ENCODE measurements around the gene ERAS. TPM values are rescaled to one million over a fixed set of nuclear protein-coding genes. Genes with fewer than 3 reads are reported as not detected.
"Not testable (repeated sequence)": the region's sequence is repeated elsewhere in the genome, so short reads cannot be mapped to it uniquely, and the experiment has no call there.

The ERAS gene
- total RNA-seq, 2 donors from 2014 or later, result 0.32 TPM; not detected in 1

- Histone ChIP-seq H3K27ac (no peak overlapping the region), H3K9ac (ENCODE audit: low read depth in 2 of 2, low read length in 2 of 2) (no peak overlapping the region), H3K9me3 (no peaks in the 10 kb centered on the region), H3K4me1 (no peaks in the 10 kb centered on the region), H3K27me3 (no peaks in the 10 kb centered on the region), H3K36me3 (no peaks in the 10 kb centered on the region), H3K4me3 (no peak overlapping the region)
- intact Hi-C loops (cut with DNase I), result no loop called here
- TF ChIP-seq, protein P1, sequence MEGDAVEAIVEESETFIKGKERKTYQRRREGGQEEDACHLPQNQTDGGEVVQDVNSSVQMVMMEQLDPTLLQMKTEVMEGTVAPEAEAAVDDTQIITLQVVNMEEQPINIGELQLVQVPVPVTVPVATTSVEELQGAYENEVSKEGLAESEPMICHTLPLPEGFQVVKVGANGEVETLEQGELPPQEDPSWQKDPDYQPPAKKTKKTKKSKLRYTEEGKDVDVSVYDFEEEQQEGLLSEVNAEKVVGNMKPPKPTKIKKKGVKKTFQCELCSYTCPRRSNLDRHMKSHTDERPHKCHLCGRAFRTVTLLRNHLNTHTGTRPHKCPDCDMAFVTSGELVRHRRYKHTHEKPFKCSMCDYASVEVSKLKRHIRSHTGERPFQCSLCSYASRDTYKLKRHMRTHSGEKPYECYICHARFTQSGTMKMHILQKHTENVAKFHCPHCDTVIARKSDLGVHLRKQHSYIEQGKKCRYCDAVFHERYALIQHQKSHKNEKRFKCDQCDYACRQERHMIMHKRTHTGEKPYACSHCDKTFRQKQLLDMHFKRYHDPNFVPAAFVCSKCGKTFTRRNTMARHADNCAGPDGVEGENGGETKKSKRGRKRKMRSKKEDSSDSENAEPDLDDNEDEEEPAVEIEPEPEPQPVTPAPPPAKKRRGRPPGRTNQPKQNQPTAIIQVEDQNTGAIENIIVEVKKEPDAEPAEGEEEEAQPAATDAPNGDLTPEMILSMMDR (IDR thresholded peaks at IDR 0.05), result no peak
- DNase-seq, result no peak
These were observed 28.6 kb downstream of the ERAS start for GRCh38 chrX:48854898-48855297.

DNA sequence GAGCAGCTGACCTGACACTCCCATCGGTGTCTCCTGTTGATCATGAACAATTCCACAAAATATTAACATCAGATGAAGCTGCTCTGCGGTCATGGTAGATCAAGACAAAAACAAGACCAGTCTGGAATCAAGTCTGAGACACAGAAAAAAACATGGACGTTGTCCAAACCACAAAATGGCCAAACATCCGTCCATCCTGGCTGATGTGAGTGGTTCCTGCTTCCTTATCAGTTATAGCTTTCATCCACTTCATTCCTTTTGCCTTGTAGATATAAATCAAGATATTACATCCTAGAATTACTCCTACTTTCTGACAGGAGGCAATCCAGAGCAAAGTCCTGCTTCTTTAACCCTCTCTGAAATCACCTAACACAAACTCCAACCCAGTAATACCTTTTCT lies 37.9 kb downstream of the ERAS start:
- no peaks in the 10 kb centered on the region for H3K27me3 ChIP-seq
- H3K9me3 ChIP-seq, result no peaks in the 10 kb centered on the region
- no peak overlapping the region for H3K9ac ChIP-seq (ENCODE audit: low read depth in 2 of 2, low read length in 2 of 2)
- intact Hi-C loops (cut with DNase I), result no loop called here
- no peak for DNase-seq
- no peak overlapping the region for H3K4me3 ChIP-seq
- TF ChIP-seq, protein P1 (IDR thresholded peaks at IDR 0.05), result no peak
- H3K4me1 ChIP-seq, result no peaks in the 10 kb centered on the region
- no peaks in the 10 kb centered on the region for H3K36me3 ChIP-seq
- H3K27ac ChIP-seq, result no peak overlapping the region

- H3K9me3 ChIP-seq; H3K4me3 ChIP-seq; DNase-seq; H3K36me3 ChIP-seq; H3K27me3 ChIP-seq; H3K9ac ChIP-seq (ENCODE audit: low read depth in 2 of 2, low read length in 2 of 2); H3K27ac ChIP-seq; H3K4me1 ChIP-seq; intact Hi-C loops (cut with DNase I): not testable (repeated sequence)
These were observed 45.7 kb downstream of the ERAS start for GRCh38 chrX:48872017-48872416.

- intact Hi-C loops (cut with DNase I); H3K36me3 ChIP-seq; H3K9me3 ChIP-seq; DNase-seq; H3K9ac ChIP-seq (ENCODE audit: low read depth in 2 of 2, low read length in 2 of 2); H3K27me3 ChIP-seq; H3K4me1 ChIP-seq; H3K27ac ChIP-seq; H3K4me3 ChIP-seq: not testable (repeated sequence)
These were observed 50.6 kb downstream of the ERAS start for GRCh38 chrX:48876944-48877343.

Other genes with a start within 250 kb of the ERAS start
- 100 to 1,000 TPM in 1 of 2 donors, 10 to 100 TPM in 1; 90.4 to 121 TPM for gene WDR13, start 229.0 kb upstream of the ERAS start, total RNA-seq
- 1 to 10 TPM; 3.0 to 4.9 TPM for gene WAS, start 142.7 kb upstream of the ERAS start, total RNA-seq
- 10 to 100 TPM in 1 of 2 donors, 1 to 10 TPM in 1; 4.8 to 16.8 TPM for gene SUV39H1, start 129.8 kb upstream of the ERAS start, total RNA-seq
- gene GLOD5, start 64.8 kb upstream of the ERAS start, total RNA-seq, result 1 to 10 TPM; 4.0 to 9.0 TPM
- gene GATA1, start 39.9 kb upstream of the ERAS start, total RNA-seq, result under 1 TPM in 1 of 2 donors, not detected in 1; 0.77 TPM
- 10 to 100 TPM; 66.2 to 71.5 TPM for gene HDAC6, start 24.4 kb upstream of the ERAS start, total RNA-seq
- 10 to 100 TPM in 1 of 2 donors, 1 to 10 TPM in 1; 6.0 to 10.1 TPM for gene PCSK1N, start 9.1 kb downstream of the ERAS start, total RNA-seq
- 10 to 100 TPM; 48.8 to 91.0 TPM for gene TIMM17B, start 71.3 kb downstream of the ERAS start, total RNA-seq
- 10 to 100 TPM; 68.1 to 76.3 TPM for gene PQBP1, start 71.4 kb downstream of the ERAS start, total RNA-seq
- gene SLC35A2, start 85.1 kb downstream of the ERAS start, total RNA-seq, result 10 to 100 TPM; 57.8 to 83.1 TPM
- 10 to 100 TPM; 14.3 to 18.8 TPM for gene PIM2, start 92.5 kb downstream of the ERAS start, total RNA-seq
- 10 to 100 TPM; 40.2 to 40.9 TPM for gene OTUD5, start 131.1 kb downstream of the ERAS start, total RNA-seq
- gene KCND1, start 145.3 kb downstream of the ERAS start, total RNA-seq, result 1 to 10 TPM in 1 of 2 donors, under 1 TPM in 1; 0.90 to 1.0 TPM
- gene GRIPAP1, start 175.8 kb downstream of the ERAS start, total RNA-seq, result 10 to 100 TPM; 32.0 to 36.9 TPM
- 10 to 100 TPM; 22.4 to 28.5 TPM for gene TFE3, start 216.8 kb downstream of the ERAS start, total RNA-seq
- 10 to 100 TPM; 11.3 to 11.8 TPM for gene CCDC120, start 232.5 kb downstream of the ERAS start, total RNA-seq
- gene PRAF2, start 247.5 kb downstream of the ERAS start, total RNA-seq, result 1 to 10 TPM; 7.0 to 9.9 TPM

Data from colonic mucosa (tissue), 4 donors.